ENCODE data around the gene RAP1GAP. TPM values are rescaled to one million over a fixed set of nuclear protein-coding genes. Genes with fewer than 3 reads are reported as not detected.
A peak's percentile ranks its signal among the peaks of the same experiment; 100 is the strongest.

Gene RAP1GAP
- total RNA-seq, 1 donor from 2014 or later: 18.8 TPM

DNA sequence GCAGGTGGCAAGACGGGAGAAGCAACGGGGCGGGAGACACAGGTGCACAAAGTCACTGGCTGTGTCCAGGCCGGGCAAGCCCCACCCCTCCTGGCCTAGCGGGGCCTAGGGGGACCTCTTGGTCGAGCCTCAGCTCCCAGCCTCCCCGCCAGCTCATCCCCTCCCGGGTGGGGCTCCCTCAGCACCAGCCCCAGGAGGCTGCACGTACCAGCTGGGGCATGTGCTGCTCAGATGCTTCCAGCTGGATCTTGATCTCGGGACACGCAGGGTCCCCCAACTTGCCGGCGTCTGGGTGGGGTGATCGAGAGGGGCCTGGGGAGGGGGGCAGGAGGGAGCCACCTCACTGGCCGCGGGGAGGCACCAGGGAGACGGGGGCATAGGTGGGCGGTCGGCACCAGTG, 71.4 kb downstream of the RAP1GAP start:
- no peak for DNase-seq (ENCODE audit: low spot score in 2 of 2)
- no peak for FAIRE-seq

DNA sequence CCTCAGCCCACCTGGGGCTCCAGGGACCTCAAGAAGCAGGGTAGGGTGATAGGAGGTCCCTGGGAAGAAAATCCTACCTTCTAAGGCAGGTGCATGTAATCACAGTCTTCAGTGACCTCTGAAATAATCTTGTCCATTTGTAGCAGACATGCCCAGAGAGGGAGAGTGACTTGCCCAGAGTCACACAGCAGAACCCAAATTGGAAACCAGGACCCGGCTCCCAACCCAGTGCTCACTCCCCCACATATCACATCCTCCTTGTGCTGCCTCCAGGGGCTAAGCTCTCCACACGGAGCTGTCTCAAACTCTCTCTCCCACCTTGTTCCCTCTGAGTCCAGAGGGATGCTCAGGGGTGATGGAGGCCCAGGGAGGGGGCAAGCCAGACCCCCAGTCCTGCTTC, 72.5 kb downstream of the RAP1GAP start:
- FAIRE-seq: no peak

DNA sequence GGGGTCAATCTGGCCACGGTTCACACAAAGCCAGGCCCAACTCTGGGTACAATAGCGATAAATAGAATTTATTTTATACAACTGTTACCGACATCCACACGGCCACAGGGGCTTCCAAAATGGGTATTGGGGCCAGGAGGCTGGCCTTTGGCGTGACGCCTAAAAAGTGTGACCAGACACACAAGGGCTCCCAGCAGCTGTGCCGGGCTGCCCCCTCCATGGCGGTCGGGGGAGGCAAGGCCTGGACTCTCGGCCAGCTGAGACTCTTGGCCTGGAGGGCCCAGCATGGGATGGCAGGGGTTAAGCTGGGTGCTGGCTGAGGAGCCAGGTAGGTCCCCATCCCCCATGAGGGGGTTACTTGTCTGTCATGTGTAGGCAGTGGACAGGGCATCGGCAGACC, 73.0 kb downstream of the RAP1GAP start:
- FAIRE-seq (no peak), DNase-seq (ENCODE audit: low spot score in 2 of 2) (no peak)

More for the DNA sequence above, 72.5 kb downstream of the RAP1GAP start:
- no peak for DNase-seq (ENCODE audit: low spot score in 2 of 2)

DNA sequence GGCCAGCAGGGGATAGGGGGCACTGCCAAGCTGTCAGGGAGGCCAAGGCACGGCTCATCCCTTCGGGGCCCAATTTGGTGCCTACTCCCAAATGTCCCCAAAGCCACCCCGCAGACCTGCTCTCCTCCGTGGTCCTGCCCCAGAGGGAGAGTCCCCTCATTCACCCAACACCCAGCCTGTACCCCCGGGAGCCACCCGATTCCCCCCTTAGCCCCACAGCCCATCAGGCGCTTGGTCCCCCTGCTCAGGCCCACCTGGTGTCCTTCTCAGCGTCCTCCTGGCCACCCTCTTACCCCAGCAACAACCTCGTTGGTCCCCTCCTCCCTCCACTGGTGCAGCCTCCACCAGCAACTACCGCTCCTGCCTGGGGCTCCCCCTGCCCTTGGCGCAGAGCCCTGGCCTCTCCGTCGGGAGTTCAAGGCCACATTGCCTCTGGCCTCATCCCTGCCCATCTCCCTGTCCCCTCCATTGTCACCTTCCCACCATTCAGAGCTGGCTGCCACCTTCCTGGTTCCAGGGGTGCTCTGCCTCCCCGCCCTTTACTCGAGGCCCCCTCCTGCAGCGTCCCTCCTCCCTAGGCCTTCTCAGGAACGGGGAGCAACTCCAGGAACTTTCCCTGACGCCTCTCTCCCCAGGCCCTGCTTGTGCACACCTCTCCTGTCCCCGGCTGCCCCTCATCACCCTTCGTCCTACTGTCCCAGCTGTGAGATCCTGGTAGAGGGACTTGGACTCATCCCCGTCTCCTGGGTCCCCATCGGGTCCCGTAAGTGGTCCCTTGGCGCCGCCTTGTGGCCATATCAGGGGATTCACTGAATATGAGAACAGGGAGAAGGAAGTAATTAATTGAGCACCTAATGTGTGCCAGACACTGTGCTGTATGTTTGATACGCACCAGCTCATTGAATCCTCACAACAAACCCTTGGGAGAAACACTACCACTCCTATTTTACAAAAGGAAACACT, 73.9 kb downstream of the RAP1GAP start:
- DNase-seq (ENCODE audit: low spot score in 2 of 2) (peak in 1 of 2 donors; percentile 72), FAIRE-seq (no peak)

DNA sequence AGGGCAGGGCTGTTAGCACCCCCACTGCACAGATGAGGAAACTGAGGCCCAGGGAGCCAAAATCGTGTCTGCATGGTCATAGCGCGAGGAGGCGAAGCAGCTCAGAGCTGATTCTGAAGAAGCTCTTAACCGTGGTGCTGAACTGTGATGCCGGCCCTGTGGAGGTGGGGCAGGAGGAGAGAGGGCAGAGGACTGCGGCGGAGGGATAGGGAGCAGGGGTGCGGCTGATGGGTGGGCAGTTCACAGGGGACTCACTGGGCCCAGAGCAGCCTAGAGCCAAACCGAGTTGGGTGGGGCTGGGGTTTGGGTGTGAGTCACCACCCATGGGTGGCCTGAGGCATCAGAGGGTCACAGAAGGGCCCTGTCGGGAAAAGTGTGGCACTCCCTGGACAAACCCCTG, 74.7 kb downstream of the RAP1GAP start:
- FAIRE-seq (no peak), DNase-seq (ENCODE audit: low spot score in 2 of 2) (no peak)

DNA sequence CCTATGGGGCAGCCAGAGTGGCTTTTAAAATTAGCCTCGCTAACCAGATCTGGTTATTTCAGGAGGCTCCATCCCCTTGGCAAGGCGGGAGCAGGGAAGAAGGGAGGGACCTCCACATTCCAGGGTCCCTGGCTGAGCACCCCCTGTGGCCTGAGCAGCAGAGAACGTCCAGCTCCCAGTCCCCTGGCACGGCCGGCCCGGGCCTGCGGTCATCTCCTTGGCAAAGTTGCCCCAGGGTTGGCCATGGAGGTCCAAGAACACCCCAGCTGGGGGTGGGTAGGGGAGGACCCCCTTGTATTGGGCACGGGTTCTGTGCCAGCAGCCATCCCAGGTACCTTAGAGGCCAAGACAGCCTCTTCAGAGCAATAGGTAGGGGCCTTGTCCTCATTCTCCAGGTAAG, 75.9 kb downstream of the RAP1GAP start:
- FAIRE-seq: no peak
- no peak for DNase-seq (ENCODE audit: low spot score in 2 of 2)

DNA sequence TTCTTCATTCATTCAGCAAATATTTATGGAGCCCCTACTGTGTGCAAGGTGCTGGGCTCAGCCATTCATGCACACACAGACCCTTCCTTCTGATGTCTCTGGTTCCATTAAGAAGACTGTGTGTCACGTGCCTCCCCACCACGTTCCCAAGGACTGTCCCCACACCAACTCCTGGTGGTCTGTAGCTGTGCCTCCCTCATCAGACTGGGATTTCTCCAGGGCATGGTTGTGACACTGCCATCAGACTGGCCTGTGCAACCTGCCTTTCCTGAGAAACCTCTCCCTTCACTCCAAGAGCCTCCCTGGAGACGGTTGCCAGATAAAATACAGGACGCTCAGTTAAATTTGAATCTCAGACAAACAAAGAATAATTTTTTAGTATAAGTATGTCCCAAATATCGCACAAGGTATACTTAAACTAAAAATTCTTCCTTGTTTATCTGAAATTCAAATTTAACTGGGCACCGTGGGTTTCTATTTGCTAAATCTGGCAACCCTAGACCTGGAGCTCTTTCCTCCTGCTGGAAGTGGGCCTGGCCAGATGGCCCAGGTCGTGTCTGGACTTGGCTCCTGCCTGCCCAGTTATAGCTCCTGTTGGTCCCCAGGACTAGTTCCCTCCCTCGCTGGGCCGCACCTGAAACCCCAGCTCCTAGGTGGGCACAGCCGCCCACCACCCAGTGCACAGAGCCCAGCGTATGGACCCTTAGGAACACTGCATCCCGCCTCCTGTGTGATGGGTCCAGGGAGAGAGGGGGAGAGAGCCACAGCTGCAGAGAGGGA, 76.9 kb downstream of the RAP1GAP start:
- no peak for FAIRE-seq

DNA sequence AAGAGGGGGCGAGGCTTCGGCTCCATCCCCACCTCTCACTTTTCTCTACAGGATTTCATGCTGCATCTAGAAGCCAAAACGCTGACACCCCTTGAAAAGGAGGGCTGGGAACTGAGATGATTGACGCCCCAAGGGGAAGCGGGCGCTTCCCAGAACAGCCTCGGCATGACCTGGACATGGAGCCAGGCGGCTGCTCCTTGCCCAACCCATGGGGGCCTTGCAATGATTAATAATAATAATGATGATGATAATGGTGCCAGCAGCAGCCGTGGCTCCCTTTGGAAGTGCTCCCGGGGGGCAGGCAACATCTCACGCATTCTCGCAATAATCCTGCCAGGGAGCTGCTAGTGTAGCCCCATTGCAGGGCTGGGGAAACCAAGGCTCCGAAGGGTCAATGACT, 78.2 kb downstream of the RAP1GAP start:
- FAIRE-seq: no peak
- DNase-seq (ENCODE audit: low spot score in 2 of 2): no peak

More for the DNA sequence above, 76.9 kb downstream of the RAP1GAP start:
- DNase-seq (ENCODE audit: low spot score in 2 of 2): no peak

DNA sequence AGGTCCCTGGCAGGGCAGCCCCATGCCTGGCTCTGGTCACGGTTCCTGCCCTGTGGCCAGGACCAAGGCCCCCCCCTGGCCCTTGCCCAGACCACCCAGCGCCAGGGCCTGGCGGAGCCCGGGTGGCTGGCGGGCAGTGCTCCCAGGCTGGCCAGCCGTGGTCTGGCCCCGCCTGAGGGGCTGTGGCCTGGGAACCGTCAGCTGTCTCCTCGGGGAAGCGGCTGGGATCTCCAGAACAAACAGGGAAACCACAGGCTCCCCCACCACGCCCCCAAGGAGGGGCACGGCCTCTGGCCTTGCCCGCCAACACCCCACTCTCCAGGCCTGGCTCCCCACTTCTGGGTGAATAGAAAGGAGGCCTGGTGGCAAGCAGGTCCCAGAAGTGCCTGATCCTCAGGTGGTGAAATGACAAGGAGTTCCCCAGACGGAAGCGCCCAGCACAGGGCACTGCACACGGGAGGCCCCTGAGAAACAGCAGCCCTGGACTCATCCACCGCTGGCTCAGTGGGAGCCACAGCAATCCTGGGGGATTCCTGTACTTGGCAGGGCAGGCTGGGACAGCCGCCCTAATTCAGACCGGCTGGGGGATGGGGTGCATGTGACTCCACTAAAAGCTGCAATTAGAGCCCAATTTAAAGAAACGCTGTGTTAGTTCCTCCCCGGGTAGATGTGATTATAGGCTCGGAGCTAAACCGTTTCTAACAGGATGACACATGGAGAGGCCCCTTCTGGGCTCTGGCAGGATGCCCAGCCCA, 78.9 kb downstream of the RAP1GAP start:
- peak in 1 of 2 donors; percentile 54 for DNase-seq (ENCODE audit: low spot score in 2 of 2)
- FAIRE-seq: no peak

DNA sequence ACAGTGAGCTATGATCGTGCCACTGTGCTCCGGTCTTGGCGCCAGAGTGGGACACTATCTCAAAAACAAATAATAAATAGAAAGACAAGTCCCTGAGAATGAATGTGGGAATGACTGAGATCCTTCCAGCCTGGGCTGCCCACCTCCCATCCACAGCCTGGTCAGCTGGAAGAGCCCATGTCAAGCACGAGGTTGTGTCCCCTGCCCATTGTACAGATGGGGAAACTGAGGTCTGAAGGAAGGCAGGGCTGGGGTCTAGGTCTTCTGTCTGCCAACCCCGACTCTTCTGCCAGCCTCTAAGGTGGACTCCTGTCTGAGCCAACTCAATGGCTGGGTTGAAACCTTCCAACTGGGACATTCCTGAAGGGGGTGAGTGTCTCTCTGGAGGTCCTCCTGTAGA, 79.5 kb downstream of the RAP1GAP start:
- DNase-seq (ENCODE audit: low spot score in 2 of 2) (no peak), FAIRE-seq (no peak)

DNA sequence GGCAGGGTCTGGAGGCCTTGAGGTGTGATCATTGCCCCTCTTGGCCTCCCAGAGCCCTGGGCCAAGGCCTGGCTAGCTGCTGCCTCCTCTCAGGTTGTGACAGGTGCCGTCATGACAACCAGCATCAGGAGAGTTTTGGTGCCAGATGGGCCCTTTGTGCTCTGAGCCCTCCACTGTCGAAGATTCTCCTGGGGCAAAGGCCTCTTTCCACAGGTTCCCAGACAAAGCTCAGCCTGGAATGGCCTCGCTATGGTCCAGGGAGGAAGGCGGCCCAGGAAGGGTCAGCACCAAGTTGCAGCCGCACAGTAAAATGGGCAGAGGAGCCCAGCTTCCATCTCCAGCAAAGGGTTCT, 81.6 kb downstream of the RAP1GAP start:
- DNase-seq (ENCODE audit: low spot score in 2 of 2) (no peak), FAIRE-seq (no peak)

DNA sequence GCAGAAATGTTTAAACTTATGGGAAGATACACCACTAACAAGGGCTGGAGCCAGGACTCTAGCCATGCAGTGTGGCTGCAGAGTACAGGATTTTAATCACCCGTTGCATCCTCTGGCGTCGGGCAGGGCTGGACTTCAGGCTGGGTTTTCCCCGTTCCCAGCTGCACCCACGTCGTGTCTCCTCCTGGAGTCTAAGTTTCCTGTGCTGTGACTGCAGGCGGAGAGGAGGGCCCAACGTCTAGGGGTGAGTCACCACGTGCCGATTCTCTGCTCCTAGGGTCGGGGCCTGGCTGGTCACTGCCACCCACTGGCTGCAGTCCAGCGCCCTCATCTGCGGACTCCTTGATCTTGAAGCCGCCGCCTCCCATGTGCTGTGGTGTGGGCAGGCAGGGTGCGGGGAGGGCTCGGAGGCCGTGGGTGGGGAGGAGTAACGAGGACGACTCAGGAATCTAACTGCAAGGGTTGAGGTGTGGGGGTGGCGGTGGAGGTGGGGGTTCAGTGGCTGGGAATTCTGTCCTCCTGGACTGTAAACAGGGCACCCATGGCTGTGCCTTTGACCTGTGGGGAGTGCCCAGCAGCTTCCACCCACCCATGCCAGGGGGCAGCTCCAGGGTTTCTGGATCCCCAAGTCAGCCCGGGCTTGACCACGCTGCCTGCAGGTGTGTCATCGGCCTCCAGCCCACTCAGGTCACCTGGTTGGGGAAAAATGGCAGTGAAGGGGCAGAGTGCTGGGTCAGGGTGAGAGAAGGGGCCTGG, 82.1 kb downstream of the RAP1GAP start:
- FAIRE-seq (no peak), DNase-seq (ENCODE audit: low spot score in 2 of 2) (peak in 1 of 2 donors; percentile 74)

DNA sequence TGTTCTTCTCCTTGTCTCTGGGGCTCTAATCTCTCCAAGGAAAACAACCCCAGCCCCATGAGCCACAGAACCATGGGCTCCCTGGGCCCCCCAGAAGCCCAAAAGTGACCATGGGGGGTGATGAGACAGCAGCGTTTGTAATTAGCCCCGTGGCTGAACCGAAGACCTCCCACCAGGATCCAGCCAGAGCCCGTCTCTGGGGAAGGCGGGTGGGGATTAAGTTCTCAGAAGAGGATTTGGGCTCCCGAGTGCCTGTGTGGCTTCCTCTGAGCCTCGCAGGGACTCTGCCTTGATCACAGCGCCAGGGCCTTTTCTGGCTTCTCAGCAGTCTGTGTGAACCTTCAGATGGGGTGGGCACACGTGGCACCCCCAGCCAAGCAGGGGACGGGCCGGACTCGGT, 82.9 kb downstream of the RAP1GAP start:
- DNase-seq (ENCODE audit: low spot score in 2 of 2): no peak

DNA sequence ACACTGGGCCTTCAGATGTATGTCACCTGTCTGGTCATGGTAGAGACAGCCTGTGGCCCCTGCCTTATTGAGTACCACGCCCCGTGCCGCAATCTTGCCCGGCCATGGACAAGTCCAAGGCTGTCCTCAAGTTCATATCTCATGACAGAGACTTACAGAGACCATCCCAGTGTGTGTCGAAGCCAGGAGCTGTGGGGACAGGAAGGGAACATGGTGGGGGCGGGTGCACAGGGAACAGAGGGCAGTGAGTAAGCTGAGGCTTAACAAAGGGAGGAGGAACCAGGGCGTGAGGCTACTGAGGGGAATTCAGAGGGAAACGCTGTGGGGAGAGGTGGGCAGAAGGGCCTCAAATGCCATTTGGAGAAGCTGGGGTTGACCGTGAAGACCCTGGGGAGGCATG, 84.1 kb downstream of the RAP1GAP start:
- FAIRE-seq (no peak), DNase-seq (ENCODE audit: low spot score in 2 of 2) (no peak)

More for the DNA sequence above, 82.9 kb downstream of the RAP1GAP start:
- FAIRE-seq: no peak

DNA sequence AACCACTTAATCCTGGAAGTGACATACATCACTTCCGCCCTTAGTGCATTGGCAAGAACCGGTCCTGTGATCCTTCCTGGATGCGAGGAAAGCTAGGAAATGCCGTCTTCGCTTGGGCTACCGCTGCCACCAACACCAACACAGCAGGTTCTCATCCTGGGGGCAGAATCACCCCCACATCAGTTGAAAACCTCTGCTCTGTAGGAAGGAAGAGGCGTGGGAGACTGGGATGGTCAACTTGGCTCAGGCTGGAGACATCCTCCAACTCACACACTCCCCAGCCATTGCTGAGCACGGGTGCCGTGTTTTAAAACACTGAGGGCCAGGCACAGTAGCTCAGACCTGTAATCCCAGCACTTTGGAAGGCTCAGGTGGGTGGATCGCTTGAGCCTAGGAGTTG, 85.1 kb downstream of the RAP1GAP start:
- FAIRE-seq (no peak), DNase-seq (ENCODE audit: low spot score in 2 of 2) (no peak)

DNA sequence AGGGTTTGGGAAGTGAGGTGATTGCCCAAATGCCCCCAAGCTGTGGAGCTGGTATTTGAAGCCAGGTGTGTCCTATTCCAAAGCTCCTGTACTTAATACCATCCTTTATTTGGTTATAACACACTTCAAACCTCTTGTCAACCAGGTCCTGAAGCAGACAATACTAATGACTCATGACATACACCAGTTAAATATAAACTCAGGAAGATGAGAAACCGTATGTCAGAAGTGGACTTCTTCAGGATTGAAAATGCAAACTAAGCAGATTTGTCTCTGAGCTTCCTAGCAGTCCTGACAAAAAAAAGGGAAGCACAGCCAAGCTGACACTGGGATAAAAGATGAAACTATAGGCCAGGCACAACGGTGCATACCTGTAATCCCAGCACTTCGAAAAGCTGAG, 89.4 kb downstream of the RAP1GAP start:
- DNase-seq (ENCODE audit: low spot score in 2 of 2) (no peak), FAIRE-seq (no peak)

DNA sequence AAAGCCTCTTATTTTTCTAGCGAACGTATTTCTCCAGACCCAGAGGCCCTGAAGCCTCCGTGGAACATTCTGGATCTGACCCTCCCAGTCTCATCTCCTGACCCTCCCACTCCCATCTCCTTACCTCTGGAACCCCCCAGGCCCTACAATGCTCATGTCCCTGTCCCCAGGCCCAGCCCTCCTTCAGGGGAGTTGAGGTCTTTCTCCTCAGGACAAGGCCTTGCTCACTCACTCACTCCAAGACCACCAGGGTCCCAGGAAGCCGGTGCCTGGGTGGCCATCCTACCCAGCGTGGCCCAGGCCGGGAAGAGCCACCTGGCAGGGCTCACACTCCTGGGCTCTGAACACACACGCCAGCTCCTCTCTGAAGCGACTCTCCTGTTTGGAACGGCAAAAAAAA, 91.2 kb downstream of the RAP1GAP start:
- DNase-seq (ENCODE audit: low spot score in 2 of 2) (no peak), FAIRE-seq (no peak)

DNA sequence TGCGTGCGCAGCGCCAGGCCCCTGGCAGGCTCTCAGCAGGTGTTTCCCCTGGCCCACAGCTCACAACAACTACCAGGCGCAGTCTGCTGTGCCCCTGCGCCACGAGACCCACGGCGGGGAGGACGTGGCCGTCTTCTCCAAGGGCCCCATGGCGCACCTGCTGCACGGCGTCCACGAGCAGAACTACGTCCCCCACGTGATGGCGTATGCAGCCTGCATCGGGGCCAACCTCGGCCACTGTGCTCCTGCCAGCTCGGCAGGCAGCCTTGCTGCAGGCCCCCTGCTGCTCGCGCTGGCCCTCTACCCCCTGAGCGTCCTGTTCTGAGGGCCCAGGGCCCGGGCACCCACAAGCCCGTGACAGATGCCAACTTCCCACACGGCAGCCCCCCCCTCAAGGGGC, 91.8 kb downstream of the RAP1GAP start:
- FAIRE-seq (no peak), DNase-seq (ENCODE audit: low spot score in 2 of 2) (no peak)

DNA sequence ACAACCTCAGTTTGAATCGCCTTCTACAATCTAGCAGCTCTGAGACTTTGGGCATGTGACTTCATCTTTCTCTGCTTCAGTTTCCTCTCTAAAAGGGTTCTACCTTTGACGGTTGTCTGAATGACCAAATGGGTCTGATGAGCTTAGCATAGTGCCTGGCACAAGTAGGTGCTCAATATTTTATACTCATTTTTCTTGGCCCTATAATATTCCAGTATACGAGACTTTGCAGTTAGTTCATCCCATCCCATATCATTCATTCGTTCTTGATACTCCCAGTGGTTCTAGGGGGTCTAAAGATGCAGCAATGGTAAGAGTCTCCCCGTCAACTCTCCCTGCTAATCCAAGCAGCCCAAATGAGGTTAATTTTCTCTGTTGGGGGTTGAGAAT, 92.4 kb downstream of the RAP1GAP start:
- FAIRE-seq (no peak), DNase-seq (ENCODE audit: low spot score in 2 of 2) (no peak)
